Brain microvascular endothelial cell (primary cell): ENCODE results near the gene TMPRSS9.

ENCODE experiments used
- DNase-seq: peaks from one replicate; pipeline ENCODE4 v3.0.0-alpha.2; 2020
- H3K27ac ChIP-seq: fragments of 250-450 bp; sonication (Bioruptor Pico); 2 replicates; pipeline ENCODE4 v1.5.1; 2020; ENCODE audit warnings: mild to moderate bottlenecking, moderate library complexity
- H3K27me3 ChIP-seq: fragments of 250-450 bp; sonication (Bioruptor Pico); replicated peaks from 2 replicates; pipeline ENCODE4 v1.5.1; 2020; ENCODE audit warnings: mild to moderate bottlenecking
- H3K36me3 ChIP-seq: fragments of 250-450 bp; sonication (Bioruptor Pico); replicated peaks from 2 replicates; pipeline ENCODE4 v1.5.1; 2020; ENCODE audit warnings: mild to moderate bottlenecking
- H3K4me3 ChIP-seq: 2 replicates; pipeline ENCODE4 v1.5.1; 2011; ENCODE audit warnings: low read depth, mild to moderate bottlenecking, control low read depth, low read length, moderate library complexity
- CTCF ChIP-seq: IDR thresholded peaks from 2 replicates; pipeline ENCODE4 v1.5.1; 2011; ENCODE audit warnings: low read depth, mild to moderate bottlenecking, moderate library complexity, low read length, control low read depth, inconsistent platforms; ENCODE audit errors: missing control alignments
- in situ Hi-C: cut with HindIII; loops from 2 replicates; pipeline ENCODE4 v1.10.0; 2017; ENCODE audit warnings: low sequenced_read_pairs, low pct_ligation_motif_present

The TMPRSS9 gene

GRCh38 chr19:2375353-2376121 is 15.5 kb downstream of the TMPRSS9 start:
- H3K4me3 ChIP-seq = no peak overlapping the region
- no peaks in the 10 kb centered on the region for H3K36me3 ChIP-seq
- in situ Hi-C loops = no loop called here
- DNase-seq = no peak
- H3K27ac ChIP-seq = no peak overlapping the region
- H3K27me3 ChIP-seq = no peaks in the 10 kb centered on the region
- TF ChIP-seq CTCF = no peak

GRCh38 chr19:2376784-2377519 is 16.9 kb downstream of the TMPRSS9 start:
- H3K27me3 ChIP-seq = no peaks in the 10 kb centered on the region
- no peak for DNase-seq
- no peak overlapping the region for H3K4me3 ChIP-seq
- no peaks in the 10 kb centered on the region for H3K36me3 ChIP-seq
- H3K27ac ChIP-seq = no peak overlapping the region
- TF ChIP-seq CTCF = no peak
- in situ Hi-C loops = no loop called here

- Histone ChIP-seq H3K36me3 (no peaks in the 10 kb centered on the region), H3K27ac (no peak overlapping the region), H3K27me3 (no peaks in the 10 kb centered on the region), H3K4me3 (no peak overlapping the region)
- no peak for TF ChIP-seq CTCF
- DNase-seq = no peak
- in situ Hi-C loops = no loop called here
Observed at GRCh38 chr19:2380567-2380966, 20.5 kb downstream of the TMPRSS9 start.

GRCh38 chr19:2381148-2381820 is 21.2 kb downstream of the TMPRSS9 start:
- Histone ChIP-seq H3K27me3 (no peaks in the 10 kb centered on the region), H3K36me3 (no peaks in the 10 kb centered on the region), H3K27ac (no peak overlapping the region), H3K4me3 (no peak overlapping the region)
- in situ Hi-C loops = no loop called here
- DNase-seq = no peak
- no peak for TF ChIP-seq CTCF

- Histone ChIP-seq H3K4me3 (no peak overlapping the region), H3K36me3 (no peaks in the 10 kb centered on the region), H3K27ac (no peak overlapping the region), H3K27me3 (no peaks in the 10 kb centered on the region)
- no peak for DNase-seq
- no peak for TF ChIP-seq CTCF
- in situ Hi-C loops = no loop called here
Observed at GRCh38 chr19:2382530-2383222, 22.6 kb downstream of the TMPRSS9 start.
